ENCODE results near the gene CXCL17. TPM values are rescaled to one million over a fixed set of nuclear protein-coding genes. Genes with fewer than 3 reads are reported as not detected.

CXCL17 gene
- total and polyA plus RNA-seq, 2 donors (not counting 1 experiment from before 2014, with no cell fraction given): not detected

DNA sequence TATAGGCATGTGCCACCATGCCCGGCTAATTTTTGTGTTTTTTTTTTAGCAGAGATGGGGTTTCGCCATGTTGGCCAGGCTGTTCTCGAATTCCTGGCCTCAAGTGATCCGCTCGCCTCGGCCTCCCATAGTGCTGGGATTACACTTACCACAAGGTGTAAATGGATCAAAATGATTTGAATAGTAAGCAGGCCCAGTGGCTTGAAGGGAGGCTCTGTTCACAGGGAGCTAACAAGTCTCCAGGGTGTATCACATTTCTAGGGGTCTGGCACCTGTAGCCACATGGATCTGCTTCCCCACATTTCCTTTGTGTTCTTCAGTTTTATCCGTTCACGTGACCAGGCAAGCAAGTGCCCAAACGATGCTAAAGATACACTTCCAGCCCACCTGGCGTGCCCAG, 39.2 kb downstream of the CXCL17 start:
- Histone ChIP-seq H4K20me1 (ENCODE audit: control insufficient read depth, insufficient read depth, low read length, poor library complexity, severe bottlenecking) (peaks cover 16% of the 10 kb centered on the region), H3K9ac (ENCODE audit: low read length) (no peak overlapping the region), H3K27me3 (replicated peaks in 1 of 4; ENCODE audit: control extremely low read depth in 1 of 4, control insufficient read depth in 3 of 4, insufficient read depth in 4 of 4, low read length in 3 of 4) (no peaks in the 10 kb centered on the region), H3K79me2 (ENCODE audit: control insufficient read depth, insufficient read depth, low read length) (peaks cover 34% of the 10 kb centered on the region), H3K4me2 (replicated peaks; ENCODE audit: low read depth, low read length, poor library complexity, severe bottlenecking) (no peak overlapping the region), H3K4me3 (ENCODE audit: control extremely low read depth in 1 of 5, extremely low read depth in 1 of 5, insufficient read depth in 1 of 5, low read depth in 2 of 5, low read length in 4 of 5) (no peak overlapping the region), H3K27ac (ENCODE audit: low read length in 2 of 2) (no peak overlapping the region), H3K4me1 (ENCODE audit: control insufficient read depth in 2 of 2, insufficient read depth in 2 of 2, low read length in 2 of 2) (peaks cover 13 to 23% of the 10 kb centered on the region in 2 donors), H3K36me3 (replicated peaks in 1 of 2; ENCODE audit: control extremely low read depth in 1 of 2, control insufficient read depth in 1 of 2, extremely low read depth in 1 of 2, insufficient read depth in 2 of 2, low read length in 1 of 2) (peaks cover 0 to 37% of the 10 kb centered on the region in 2 experiments), H2AFZ (ENCODE audit: insufficient read depth, low read depth, low read length, poor library complexity, severe bottlenecking) (no peak overlapping the region), H3K9me3 (ENCODE audit: control extremely low read depth in 1 of 3, control insufficient read depth in 2 of 3, insufficient read depth in 1 of 3, low read length in 2 of 3) (no peaks in the 10 kb centered on the region)
- 94% methylated on average over 9 of the region's 10 CpGs for WGBS (ENCODE audit: insufficient coverage)
- no peak for ATAC-seq (ENCODE audit: low read depth)
- Mint-ChIP-seq H3K27ac (no peak overlapping the region), H3K9me3 (ENCODE audit: insufficient read depth) (no peaks in the 10 kb centered on the region), H3K4me1 (peaks cover 30% of the 10 kb centered on the region), H3K4me3 (no peak overlapping the region), H3K27me3 (no peaks in the 10 kb centered on the region)
- no peak for TF ChIP-seq EZH2 (IDR thresholded peaks at IDR 0.05; ENCODE audit: borderline replicate concordance, insufficient read depth, low read depth, low read length, poor library complexity, severe bottlenecking)
- TF ChIP-seq, protein P1, sequence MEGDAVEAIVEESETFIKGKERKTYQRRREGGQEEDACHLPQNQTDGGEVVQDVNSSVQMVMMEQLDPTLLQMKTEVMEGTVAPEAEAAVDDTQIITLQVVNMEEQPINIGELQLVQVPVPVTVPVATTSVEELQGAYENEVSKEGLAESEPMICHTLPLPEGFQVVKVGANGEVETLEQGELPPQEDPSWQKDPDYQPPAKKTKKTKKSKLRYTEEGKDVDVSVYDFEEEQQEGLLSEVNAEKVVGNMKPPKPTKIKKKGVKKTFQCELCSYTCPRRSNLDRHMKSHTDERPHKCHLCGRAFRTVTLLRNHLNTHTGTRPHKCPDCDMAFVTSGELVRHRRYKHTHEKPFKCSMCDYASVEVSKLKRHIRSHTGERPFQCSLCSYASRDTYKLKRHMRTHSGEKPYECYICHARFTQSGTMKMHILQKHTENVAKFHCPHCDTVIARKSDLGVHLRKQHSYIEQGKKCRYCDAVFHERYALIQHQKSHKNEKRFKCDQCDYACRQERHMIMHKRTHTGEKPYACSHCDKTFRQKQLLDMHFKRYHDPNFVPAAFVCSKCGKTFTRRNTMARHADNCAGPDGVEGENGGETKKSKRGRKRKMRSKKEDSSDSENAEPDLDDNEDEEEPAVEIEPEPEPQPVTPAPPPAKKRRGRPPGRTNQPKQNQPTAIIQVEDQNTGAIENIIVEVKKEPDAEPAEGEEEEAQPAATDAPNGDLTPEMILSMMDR (IDR thresholded peaks at IDR 0.05): no peak
- CTCF ChIA-PET: no interaction called here
- no peak for DNase-seq
- intact Hi-C loops (cut with micrococcal nuclease): no loop called here
- POLR2A ChIA-PET: interaction anchor here (0.6 to 0.7 kb wide), 2 partner anchors 95 to 277 kb away, joined by 4 read pairs; no protein-coding TSS in a partner anchor

DNA sequence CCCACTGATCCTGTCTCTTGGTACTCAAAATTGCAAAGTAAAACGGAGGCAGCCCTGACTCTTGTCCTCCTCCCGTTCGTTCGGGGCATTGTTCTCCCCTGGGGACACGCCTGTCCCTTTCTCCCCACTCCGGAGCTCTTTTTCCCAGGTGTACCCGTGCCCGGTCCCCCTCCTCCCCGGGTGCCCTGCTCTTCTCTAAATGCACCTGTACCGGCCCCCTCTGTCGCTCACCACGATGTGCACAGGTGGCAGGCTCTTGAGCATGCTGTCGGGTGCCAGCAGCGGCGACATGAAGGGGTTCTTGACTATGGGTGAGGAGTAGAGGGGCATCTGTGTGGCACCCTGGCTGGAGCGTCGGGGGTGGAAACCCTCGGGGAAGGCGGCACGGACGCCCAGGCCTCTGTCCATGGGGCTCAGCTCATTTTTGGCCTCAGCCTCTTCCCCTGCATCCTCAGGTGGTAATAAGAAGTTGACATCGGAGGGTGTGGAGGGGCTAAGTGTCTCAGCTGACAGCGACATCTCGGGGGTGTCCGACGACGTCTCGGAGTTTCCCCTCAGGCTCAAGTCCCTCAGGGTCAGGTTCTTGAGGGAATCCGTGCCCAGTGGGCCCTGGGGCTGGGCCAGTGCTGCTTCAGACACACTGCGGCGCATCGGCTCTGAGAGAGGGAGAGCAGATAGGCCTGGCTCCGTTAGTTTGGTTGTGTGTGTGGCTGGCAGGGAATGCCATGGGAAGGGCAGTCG, 40.2 kb downstream of the CXCL17 start:
- CTCF ChIA-PET: interaction anchor here (0.5 to 3.1 kb wide), 9 partner anchors 10 to 324 kb away, joined by 3 to 27 read pairs (median 6); partner anchors contain the start of genes CEACAM1 and CNFN
- WGBS (ENCODE audit: insufficient coverage): 89% methylated on average over 34 of the region's 34 CpGs
- Histone ChIP-seq H2AFZ (ENCODE audit: insufficient read depth, low read depth, low read length, poor library complexity, severe bottlenecking) (no peak overlapping the region), H3K9me3 (ENCODE audit: control extremely low read depth in 1 of 3, control insufficient read depth in 2 of 3, insufficient read depth in 1 of 3, low read length in 2 of 3) (no peaks in the 10 kb centered on the region), H3K27me3 (replicated peaks in 1 of 4; ENCODE audit: control extremely low read depth in 1 of 4, control insufficient read depth in 3 of 4, insufficient read depth in 4 of 4, low read length in 3 of 4) (no peaks in the 10 kb centered on the region), H3K27ac (ENCODE audit: low read length in 2 of 2) (peak overlapping the region in 1 of 2 donors; percentile 15), H3K4me2 (replicated peaks; ENCODE audit: low read depth, low read length, poor library complexity, severe bottlenecking) (peak overlapping the region; percentile 95), H3K4me1 (ENCODE audit: control insufficient read depth in 2 of 2, insufficient read depth in 2 of 2, low read length in 2 of 2) (peaks cover 18 to 29% of the 10 kb centered on the region in 2 donors), H3K79me2 (ENCODE audit: control insufficient read depth, insufficient read depth, low read length) (peaks cover 34% of the 10 kb centered on the region), H3K4me3 (ENCODE audit: control extremely low read depth in 1 of 5, extremely low read depth in 1 of 5, insufficient read depth in 1 of 5, low read depth in 2 of 5, low read length in 4 of 5) (no peak overlapping the region), H3K36me3 (replicated peaks in 1 of 2; ENCODE audit: control extremely low read depth in 1 of 2, control insufficient read depth in 1 of 2, extremely low read depth in 1 of 2, insufficient read depth in 2 of 2, low read length in 1 of 2) (peaks cover 0 to 30% of the 10 kb centered on the region in 2 experiments), H4K20me1 (ENCODE audit: control insufficient read depth, insufficient read depth, low read length, poor library complexity, severe bottlenecking) (peaks cover 9% of the 10 kb centered on the region), H3K9ac (ENCODE audit: low read length) (peak overlapping the region; percentile 60)
- Mint-ChIP-seq H3K4me3 (peak overlapping the region; percentile 89), H3K9me3 (ENCODE audit: insufficient read depth) (no peaks in the 10 kb centered on the region), H3K4me1 (peaks cover 33% of the 10 kb centered on the region), H3K27ac (no peak overlapping the region), H3K27me3 (no peaks in the 10 kb centered on the region)
- DNase-seq (no peak), ATAC-seq (ENCODE audit: low read depth) (no peak)
- POLR2A ChIA-PET: interaction anchor here (0.6 kb wide), 2 partner anchors 10 to 94 kb away, joined by 3 to 4 read pairs; no protein-coding TSS in a partner anchor
- no peak for TF ChIP-seq EZH2 (IDR thresholded peaks at IDR 0.05; ENCODE audit: borderline replicate concordance, insufficient read depth, low read depth, low read length, poor library complexity, severe bottlenecking)
- TF ChIP-seq, protein P1 (IDR thresholded peaks at IDR 0.05): no peak
- intact Hi-C loops (cut with micrococcal nuclease): no loop called here
